Measurements from ENCODE around the gene RANBP3L.

The RANBP3L gene

DNA sequence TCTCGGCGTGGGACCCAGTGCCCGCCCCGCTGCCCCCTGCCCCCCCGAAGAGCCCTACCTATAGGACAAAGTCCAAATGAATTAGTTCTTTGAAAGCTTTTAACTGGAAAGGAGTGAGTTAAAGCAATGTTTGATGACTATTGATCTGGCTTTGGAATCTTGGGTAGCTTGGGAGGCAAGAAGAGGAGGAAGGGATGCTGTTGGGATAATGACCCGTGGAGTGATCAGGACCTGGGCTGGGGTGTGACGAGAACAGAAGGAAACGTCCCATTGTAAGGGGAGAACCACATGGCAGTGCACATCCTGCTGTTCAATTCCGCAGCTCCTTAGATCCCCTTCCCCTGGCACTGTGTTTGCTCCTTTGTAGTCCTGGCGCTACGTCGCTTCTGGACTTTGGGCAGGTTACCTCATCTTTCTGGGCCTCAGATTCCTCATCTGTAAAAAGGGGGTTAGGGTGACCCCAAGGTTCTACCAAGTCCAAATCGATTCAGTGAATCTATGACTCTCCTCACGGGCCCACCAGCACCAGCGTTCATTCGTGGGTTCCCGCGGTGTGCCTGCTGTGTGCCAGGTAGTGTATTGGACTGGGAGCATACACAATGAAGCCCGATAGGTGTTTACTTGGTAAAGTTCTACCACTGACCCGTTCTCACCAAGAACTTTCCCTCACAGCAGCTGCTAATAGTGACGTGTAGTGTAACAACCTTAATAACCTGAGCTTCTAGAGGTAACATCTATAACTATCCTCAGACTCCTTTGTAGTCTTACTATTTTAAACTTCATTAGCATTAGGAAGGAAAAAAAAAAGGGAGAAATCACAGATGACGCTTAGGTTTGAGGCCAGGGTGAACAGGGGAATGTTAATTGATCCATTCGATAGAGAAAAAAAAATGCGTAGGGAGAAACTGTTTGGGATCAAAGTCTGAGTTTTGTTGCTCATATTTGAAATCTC lies 58.9 kb downstream of the RANBP3L start:
- TF ChIP-seq, protein P1, sequence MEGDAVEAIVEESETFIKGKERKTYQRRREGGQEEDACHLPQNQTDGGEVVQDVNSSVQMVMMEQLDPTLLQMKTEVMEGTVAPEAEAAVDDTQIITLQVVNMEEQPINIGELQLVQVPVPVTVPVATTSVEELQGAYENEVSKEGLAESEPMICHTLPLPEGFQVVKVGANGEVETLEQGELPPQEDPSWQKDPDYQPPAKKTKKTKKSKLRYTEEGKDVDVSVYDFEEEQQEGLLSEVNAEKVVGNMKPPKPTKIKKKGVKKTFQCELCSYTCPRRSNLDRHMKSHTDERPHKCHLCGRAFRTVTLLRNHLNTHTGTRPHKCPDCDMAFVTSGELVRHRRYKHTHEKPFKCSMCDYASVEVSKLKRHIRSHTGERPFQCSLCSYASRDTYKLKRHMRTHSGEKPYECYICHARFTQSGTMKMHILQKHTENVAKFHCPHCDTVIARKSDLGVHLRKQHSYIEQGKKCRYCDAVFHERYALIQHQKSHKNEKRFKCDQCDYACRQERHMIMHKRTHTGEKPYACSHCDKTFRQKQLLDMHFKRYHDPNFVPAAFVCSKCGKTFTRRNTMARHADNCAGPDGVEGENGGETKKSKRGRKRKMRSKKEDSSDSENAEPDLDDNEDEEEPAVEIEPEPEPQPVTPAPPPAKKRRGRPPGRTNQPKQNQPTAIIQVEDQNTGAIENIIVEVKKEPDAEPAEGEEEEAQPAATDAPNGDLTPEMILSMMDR (IDR thresholded peaks at IDR 0.05; ENCODE audit: insufficient read depth, low read depth, low read length, missing control alignments) = no peak
- H3K4me3 ChIP-seq (ENCODE audit: low read depth, low read length) = peak overlapping the region; percentile 75

DNA sequence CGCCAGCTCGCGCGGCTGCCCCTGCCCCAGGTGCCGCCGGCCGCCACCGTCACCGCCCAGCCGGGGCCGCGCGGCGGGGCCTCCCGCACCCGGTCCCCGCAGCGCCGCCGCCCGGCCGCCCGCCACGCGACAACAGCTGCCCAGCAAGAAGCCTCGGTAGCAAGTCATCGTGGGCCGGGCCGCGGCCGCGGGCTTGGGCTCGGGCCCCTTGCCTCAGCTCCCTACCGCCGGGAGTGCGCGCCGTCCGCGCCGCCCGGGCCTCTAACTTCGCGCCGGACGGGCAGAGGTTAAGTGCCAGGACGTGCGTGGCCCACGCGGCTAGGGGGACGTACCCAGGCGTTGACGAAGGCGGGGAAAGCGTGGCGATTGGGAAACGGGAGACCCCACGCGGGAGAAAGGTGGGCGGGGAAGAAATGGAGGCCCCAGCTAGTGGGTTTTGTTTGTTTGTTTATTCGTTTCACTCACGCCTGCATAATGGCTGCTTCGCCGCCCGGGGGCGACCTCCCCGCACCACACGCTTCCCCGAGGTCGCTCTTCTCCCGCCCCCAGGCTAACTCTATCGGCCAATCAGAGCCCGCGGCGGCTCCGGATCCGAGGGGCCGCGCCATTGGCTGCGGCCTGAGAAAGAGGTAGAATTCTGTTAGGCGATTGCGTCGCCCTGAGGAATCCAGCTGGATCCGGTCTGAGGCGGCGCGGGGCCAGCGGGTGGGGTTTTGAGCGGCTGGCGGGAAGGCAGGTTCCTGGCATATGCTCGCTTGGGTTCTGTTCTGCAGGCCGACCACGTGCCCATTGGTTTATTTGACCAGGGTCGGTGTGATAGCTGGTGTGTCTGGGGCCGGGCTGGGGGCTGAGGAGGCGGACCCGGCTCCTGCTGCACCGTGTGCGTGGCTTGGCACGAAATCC lies 59.8 kb downstream of the RANBP3L start, which contains the start of gene NADK2:
NADK2 (minus strand) TSS at position 295 of the 903 bp plus-strand sequence; CDS start at position 168, 127 bp downstream.
- TF ChIP-seq, protein P1 (IDR thresholded peaks at IDR 0.05; ENCODE audit: insufficient read depth, low read depth, low read length, missing control alignments) = peak; percentile 62
- peak within 1 kb of the TSS; percentile 90 for H3K4me3 ChIP-seq (ENCODE audit: low read depth, low read length)
- peak; percentile 96 for DNase-seq (ENCODE audit: low read depth)

More for the DNA sequence above, 58.9 kb downstream of the RANBP3L start:
- peak; percentile 5 for DNase-seq (ENCODE audit: low read depth)

DNA sequence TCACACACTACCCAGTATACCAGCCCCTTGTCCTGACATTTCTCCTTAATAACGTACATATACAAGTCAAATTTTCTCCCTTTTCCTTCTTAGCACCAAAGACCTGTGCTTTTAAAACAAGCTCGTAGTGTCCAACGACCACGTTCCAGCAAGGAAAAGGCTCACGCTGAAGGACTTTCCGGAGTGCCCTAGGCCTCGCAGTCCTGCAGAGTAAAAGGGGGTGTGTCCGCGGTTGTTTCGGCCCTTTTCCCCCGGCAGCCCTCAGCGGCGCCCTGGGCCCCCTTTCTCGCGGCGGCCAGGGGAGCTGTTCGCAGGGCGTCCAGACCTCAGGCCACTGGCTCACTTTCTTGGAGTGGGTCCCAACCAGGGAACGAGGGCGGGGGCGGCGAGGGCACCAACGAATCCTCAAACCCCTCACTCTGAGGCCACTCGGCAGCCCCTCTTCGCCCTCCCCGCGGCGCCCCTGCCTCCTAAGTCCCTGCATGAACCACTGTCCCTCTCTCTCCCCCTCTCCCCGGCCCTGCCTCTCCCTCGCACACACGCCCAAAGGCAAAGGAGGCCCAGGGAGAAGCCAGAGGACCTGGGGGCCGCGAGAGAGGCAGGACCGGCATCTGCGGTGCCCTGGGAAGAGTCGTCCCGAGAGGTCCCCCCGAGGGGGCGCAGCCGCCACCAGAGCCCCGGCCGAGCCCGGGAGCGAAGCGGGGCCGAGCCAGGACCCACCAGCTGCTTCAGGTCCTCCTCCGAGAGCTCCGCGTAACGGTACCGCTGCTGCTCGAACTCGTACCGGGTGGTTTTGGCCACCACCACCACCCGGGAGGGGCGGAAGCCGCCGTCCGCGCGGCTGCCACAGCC lies 60.7 kb downstream of the RANBP3L start:
- TF ChIP-seq, protein P1 (IDR thresholded peaks at IDR 0.05; ENCODE audit: insufficient read depth, low read depth, low read length, missing control alignments) = no peak
- H3K4me3 ChIP-seq (ENCODE audit: low read depth, low read length) = peak overlapping the region; percentile 90
- peak; percentile 49 for DNase-seq (ENCODE audit: low read depth)

DNA sequence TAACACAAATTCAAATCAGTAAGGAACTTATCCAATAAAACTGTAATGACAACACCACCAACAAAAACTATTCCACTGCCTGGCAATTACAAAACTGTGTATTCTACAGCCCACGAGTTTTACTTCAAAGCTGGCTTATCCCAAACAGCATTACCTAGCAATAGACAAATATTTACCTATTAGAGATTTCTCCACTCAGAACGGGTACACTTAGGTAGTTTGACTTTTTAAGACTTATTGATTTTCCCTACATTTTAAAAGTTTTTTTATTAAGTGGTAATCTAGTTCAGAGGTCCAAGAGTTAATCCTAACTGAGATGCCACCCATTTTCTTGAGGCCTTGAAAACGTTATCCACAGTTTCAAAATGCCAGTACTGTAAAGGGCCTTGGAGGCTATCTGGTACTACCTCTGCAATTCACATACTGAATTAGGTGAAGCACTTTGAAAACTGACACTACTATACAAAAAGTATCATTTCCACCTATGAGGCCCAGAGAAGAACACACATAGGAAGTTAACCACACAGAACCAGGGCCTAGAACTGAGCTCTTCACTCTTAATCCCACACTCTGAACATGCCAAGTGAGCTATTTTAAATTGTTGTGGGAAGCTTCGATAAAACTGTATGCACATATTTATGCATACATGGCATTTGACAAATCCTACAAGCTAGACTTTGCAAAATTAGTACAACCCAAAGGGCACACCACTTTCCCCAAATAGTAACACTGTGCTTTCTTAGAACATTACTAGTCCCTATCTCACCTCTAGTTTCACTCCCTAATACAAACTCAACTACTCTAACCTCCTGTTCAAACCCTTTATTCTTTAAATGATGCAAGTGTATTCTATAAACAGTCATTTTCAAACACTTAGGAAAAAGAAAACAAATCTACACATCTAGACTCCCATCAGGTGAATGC lies 62.1 kb downstream of the RANBP3L start:
- DNase-seq (ENCODE audit: low read depth) = peak; percentile 7
- H3K4me3 ChIP-seq (ENCODE audit: low read depth, low read length) = no peak overlapping the region
- TF ChIP-seq, protein P1 (IDR thresholded peaks at IDR 0.05; ENCODE audit: insufficient read depth, low read depth, low read length, missing control alignments) = no peak

DNA sequence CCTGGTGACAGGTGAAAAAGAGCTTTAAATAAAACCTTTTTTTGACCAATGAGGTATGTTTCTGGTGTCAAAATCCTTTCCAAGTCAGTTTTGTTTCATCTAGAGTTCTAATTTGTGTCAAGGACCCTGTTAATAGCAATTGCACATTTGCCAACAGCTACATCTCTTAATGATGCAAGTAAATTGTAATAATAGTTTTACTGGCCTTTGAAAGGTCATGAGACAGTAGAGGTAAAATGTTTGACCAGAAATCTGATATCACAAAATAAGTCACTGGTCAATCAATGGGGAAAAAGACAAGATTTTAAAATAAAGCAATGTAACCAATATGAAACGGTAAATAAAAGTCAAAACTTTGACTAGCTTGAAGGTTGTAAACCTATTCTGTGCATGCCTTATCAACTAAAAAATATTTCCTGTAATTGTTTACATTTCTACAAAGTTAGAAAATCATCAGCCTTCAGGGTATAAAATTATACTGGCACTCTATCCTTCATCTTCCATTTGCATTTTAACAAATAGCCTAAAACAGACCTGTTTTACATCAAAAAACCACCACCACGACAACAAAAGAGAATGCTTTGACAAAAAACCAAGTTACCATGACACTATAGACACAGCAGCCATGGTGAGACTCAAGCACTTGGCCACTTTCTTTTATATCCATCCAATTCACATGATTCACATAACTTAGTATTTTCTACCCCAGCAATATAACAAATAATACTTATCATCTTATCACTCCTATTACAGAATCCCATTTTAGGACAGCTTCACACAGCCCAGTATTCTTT lies 63.0 kb downstream of the RANBP3L start:
- DNase-seq (ENCODE audit: low read depth) = no peak
- H3K4me3 ChIP-seq (ENCODE audit: low read depth, low read length) = no peak overlapping the region
- TF ChIP-seq, protein P1 (IDR thresholded peaks at IDR 0.05; ENCODE audit: insufficient read depth, low read depth, low read length, missing control alignments) = no peak

Data from GM12865 (cell line).